ENCODE data around the gene GALNT16. TPM values are rescaled to one million over a fixed set of nuclear protein-coding genes. Genes with fewer than 3 reads are reported as not detected.

Gene GALNT16
- total RNA-seq, 1 experiment from 2014 or later, result 8.6 TPM

DNA sequence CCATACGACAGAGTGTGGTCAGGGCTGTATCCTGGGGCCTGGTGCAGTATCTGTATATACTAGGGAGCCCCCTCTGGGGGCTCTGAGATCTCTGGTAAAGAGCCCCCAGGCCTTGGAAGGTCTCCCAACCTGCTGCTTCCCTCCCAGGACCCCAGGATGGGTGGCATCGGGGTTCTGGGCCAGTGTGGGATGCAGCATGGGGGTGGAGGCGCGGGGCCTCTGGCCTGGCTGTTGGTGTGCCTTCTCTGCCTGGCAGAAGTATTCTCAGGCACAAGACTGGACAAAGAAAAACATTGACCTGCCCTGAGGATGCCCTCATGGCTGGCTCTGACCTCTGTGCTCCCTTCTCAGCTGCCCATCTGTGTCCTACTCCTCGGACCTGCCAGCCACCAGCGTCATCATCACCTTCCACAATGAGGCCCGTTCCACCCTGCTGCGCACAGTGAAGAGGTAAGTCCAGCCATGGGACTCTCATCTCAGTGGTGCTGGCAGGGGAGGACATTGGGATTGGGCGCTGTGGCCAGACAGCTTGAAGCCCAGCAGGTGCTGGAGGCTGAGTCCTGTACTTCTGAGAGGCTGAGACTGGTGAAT is 64.5 kb downstream of the GALNT16 start:
- DNase-seq, result no peak
- H3K9me3 ChIP-seq (replicated peaks), result no peaks in the 10 kb centered on the region
- H3K27me3 ChIP-seq, result no peaks in the 10 kb centered on the region
- H3K36me3 ChIP-seq, result no peaks in the 10 kb centered on the region
- H3K4me3 ChIP-seq, result no peak overlapping the region
- no peaks in the 10 kb centered on the region for H3K4me1 ChIP-seq
- no peak overlapping the region for H3K27ac ChIP-seq

DNA sequence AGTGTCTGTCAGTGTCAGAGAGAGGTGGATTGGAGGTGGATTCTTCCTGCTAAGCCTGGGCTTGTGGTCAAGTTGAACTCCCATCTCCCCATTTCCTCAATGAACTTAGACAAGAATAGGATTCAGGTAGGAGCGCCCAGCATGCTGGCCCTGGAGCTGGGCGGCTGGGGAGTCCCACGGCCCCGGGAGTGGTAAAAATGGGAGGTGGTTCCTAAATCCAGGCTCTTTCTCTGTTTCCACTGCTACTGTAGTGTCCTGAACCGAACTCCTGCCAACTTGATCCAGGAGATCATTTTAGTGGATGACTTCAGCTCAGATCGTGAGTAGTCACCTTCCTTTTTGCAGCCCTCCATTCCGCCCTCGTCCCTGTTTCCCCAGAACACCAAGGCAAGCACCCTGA is 65.1 kb downstream of the GALNT16 start:
- Histone ChIP-seq H3K36me3 (no peaks in the 10 kb centered on the region), H3K4me3 (no peak overlapping the region), H3K27me3 (no peaks in the 10 kb centered on the region), H3K27ac (no peak overlapping the region), H3K9me3 (replicated peaks) (no peaks in the 10 kb centered on the region), H3K4me1 (no peaks in the 10 kb centered on the region)
- DNase-seq, result no peak

DNA sequence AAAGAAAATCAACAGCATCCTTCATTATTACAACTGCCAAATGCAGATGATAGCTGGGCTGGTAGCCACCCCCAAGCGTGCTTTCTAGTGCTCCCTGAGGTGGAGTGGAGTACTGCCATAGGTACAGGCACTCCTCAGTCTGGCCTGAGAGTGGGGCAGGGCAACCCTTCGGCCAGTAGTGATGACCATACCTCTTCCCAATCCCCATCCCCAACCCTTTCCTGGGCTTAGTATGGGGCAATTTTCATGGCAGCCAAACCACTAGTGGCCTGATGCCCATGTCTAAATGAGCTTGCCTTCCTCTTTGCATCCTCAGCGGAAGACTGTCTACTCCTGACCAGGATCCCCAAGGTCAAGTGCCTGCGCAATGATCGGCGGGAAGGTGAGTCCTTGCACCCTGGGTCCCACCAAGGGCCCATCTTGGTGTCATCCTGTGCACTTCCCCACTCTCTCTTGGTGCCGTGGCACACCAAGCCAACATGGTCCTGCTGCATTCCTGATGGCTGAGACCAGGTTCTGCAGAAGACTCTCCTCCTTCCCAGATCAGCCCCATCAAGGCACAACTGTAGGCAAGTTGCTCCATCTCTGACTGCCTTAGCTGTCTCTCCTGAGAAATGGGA is 65.8 kb downstream of the GALNT16 start:
- H3K4me1 ChIP-seq, result no peaks in the 10 kb centered on the region
- no peak overlapping the region for H3K27ac ChIP-seq
- H3K9me3 ChIP-seq (replicated peaks), result no peaks in the 10 kb centered on the region
- H3K36me3 ChIP-seq, result no peaks in the 10 kb centered on the region
- H3K27me3 ChIP-seq, result no peaks in the 10 kb centered on the region
- DNase-seq, result no peak
- H3K4me3 ChIP-seq, result no peak overlapping the region

DNA sequence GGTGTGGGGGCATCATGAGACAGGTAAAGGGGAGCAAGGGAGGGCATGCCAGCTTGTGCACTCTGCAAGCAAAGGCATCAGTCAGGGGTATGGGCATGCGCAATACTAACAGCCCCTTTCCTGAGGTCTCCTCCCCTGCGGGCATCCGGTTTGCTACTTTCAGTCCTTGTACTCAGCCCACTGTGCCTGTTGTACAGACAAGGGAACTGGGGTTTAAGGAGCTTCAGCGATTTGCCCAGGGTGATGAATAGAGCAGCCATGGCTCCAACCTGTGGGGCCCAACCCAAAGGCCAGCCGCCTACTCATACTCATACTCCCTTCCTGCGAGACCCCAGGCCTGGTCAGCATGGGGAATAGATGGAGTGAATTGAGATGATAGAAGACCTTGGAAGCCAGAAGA is 66.7 kb downstream of the GALNT16 start:
- no peaks in the 10 kb centered on the region for H3K4me1 ChIP-seq
- H3K27ac ChIP-seq, result no peak overlapping the region
- no peaks in the 10 kb centered on the region for H3K36me3 ChIP-seq
- no peak for DNase-seq
- no peaks in the 10 kb centered on the region for H3K9me3 ChIP-seq (replicated peaks)
- H3K27me3 ChIP-seq, result no peaks in the 10 kb centered on the region
- H3K4me3 ChIP-seq, result no peak overlapping the region

DNA sequence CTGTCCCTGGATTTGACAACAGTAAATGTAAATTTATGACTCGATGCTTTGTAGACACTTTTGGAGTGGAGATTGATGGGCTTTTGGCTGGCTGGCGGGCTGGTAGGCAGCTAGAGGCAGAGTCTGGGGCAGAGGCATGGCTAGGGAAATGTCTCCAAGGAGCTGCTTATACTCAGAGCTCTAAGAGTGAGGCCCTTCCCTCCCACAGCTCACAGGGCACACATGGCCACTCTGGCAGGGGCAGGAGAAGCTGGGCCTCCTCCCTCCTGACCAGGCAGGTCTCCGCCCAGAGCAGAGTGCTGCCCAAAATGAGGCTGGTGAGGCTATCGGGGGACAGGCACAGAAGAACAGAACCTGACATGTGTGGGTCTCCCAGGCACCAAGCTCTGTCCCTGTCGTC is 67.5 kb downstream of the GALNT16 start:
- H3K27ac ChIP-seq, result no peak overlapping the region
- DNase-seq, result no peak
- no peaks in the 10 kb centered on the region for H3K36me3 ChIP-seq
- H3K9me3 ChIP-seq (replicated peaks), result no peaks in the 10 kb centered on the region
- H3K4me3 ChIP-seq, result no peak overlapping the region
- no peaks in the 10 kb centered on the region for H3K27me3 ChIP-seq
- H3K4me1 ChIP-seq, result no peaks in the 10 kb centered on the region

DNA sequence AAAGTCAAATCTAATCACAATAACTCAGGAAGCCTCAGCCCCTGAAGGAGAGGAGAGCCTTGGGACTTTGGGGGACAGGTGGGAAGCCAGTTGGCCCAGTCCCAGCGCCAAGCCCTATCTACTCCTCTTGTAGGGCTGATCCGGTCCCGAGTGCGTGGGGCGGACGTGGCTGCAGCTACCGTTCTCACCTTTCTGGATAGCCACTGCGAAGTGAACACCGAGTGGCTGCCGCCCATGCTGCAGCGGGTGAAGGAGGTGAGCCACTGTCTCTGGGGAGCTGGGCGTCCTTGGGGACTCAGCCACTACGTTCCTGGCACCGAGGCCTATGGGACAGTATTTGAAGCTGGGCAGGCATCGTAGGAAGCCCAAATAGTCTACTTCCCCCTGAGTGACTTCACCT is 68.4 kb downstream of the GALNT16 start:
- DNase-seq, result no peak
- H3K9me3 ChIP-seq (replicated peaks), result no peaks in the 10 kb centered on the region
- no peak overlapping the region for H3K4me3 ChIP-seq
- H3K27me3 ChIP-seq, result no peaks in the 10 kb centered on the region
- no peaks in the 10 kb centered on the region for H3K36me3 ChIP-seq
- no peak overlapping the region for H3K27ac ChIP-seq
- no peaks in the 10 kb centered on the region for H3K4me1 ChIP-seq

DNA sequence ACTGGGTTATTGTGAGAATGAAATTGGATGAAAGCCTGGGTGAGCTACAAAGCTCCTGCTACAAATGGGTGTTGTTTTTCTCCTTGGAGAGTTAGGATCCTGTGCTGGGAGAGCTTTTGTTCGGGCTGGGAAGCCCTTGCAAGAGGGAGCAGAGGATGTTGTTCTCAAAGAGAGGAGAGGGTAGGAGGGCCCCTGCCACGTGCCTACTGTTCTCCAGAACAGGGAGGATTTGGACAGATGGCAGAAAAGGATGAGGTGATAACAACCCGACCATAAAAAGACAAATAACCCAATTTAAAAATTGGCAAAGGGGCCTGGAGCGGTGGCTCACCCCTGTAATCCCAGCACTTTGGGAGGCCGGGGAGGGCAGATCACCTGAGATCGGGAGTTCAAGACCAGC is 68.8 kb downstream of the GALNT16 start:
- no peak for DNase-seq
- Histone ChIP-seq H3K27me3 (no peaks in the 10 kb centered on the region), H3K27ac (no peak overlapping the region), H3K4me3 (no peak overlapping the region), H3K36me3 (no peaks in the 10 kb centered on the region), H3K4me1 (no peaks in the 10 kb centered on the region), H3K9me3 (replicated peaks) (no peaks in the 10 kb centered on the region)

DNA sequence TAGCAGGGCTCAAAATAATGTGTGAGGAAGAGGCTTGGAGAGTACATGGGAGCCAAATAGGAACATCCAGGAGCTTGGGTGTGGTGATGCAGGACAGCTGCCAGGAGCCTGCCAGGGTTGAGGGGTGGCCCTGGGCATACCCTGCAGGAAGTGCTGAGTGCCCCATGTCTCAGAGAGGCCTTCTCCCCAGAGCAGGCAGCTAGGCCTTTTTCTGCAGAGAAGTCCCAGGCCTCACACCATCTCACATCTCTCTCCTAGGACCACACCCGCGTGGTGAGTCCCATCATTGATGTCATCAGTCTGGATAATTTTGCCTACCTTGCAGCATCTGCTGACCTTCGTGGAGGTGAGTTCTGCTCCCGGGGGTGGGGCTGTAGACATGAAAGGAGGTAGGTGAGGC is 71.2 kb downstream of the GALNT16 start:
- DNase-seq, result no peak
- Histone ChIP-seq H3K9me3 (replicated peaks) (no peaks in the 10 kb centered on the region), H3K36me3 (no peaks in the 10 kb centered on the region), H3K4me3 (no peak overlapping the region), H3K27ac (no peak overlapping the region), H3K27me3 (no peaks in the 10 kb centered on the region), H3K4me1 (no peaks in the 10 kb centered on the region)

DNA sequence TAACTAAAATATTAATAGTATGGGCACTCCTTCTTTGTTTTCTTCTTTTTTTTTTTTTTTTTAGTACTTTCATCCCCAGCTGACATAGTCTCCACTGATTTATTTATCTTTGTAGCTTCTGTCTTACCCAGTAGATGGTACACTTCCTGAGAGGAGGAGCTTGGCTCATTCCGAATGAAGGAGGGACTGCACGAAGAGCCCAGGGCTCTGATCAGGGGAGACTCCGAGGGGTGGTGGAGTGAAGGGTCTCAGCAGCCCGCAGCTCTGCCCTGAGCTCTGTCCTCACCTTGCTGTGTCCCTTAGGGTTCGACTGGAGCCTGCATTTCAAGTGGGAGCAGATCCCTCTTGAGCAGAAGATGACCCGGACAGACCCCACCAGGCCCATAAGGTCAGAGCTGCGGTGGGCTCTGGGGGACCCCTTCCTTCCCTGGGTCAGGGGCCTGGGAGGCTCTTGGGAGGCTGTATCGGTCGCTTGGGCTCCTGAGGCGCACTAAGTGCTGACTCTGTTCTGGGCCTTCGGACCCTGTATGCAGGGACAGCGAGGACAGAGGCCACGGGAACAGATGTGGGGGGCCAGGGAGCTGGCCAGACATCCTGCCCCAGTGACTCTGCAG is 72.9 kb downstream of the GALNT16 start:
- no peak for DNase-seq
- H3K4me3 ChIP-seq, result no peak overlapping the region
- H3K4me1 ChIP-seq, result no peaks in the 10 kb centered on the region
- no peak overlapping the region for H3K27ac ChIP-seq
- H3K27me3 ChIP-seq, result no peaks in the 10 kb centered on the region
- no peaks in the 10 kb centered on the region for H3K36me3 ChIP-seq
- no peaks in the 10 kb centered on the region for H3K9me3 ChIP-seq (replicated peaks)

DNA sequence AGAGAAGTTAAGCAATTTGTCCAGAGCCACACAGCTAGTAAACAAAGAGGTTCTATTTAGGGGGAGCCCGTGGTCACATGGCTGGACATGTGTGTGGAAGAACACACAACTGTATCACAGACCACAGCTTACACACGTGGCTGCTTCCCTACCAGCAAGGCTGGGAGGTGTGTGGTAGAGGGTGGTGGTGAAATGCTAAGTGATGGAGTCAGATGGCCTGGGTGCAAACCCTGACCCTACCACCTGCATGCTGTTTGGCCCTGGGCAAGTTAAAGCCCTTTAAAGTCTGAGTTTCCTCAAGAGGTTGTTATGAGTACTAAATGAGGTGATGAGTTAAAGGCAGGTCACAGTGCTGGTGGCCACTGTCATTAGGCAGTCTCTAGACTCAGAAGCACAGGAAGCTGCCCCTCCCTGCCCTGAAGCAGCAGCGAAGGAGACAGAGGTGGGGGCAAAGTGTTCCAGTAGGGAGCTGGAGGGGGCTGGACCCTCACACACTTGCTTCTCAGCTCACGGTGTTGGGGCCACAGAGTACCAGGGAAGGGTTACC is 73.9 kb downstream of the GALNT16 start:
- Histone ChIP-seq H3K4me1 (no peaks in the 10 kb centered on the region), H3K4me3 (no peak overlapping the region), H3K9me3 (replicated peaks) (no peaks in the 10 kb centered on the region), H3K36me3 (no peaks in the 10 kb centered on the region), H3K27me3 (no peaks in the 10 kb centered on the region), H3K27ac (no peak overlapping the region)
- DNase-seq, result no peak

DNA sequence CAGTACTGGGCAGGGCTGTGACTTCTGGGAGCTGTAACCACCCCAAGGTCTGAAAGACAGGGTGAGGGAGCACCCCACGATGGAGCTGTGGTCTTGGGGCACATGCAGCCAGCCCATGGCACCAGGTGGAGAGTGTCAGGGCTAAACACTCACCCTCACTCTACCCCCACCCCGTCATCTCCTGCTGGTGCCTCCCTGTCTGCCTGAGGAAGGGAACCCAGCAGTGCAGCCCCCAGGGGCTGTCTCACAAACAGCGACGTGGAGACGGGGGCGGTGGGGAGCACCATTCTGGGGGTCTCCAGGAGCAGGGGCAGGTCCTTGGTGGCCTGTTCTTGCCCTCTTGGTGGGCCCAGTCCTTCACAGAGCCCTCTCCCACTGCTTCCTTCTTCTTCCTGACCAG is 74.6 kb downstream of the GALNT16 start:
- no peaks in the 10 kb centered on the region for H3K4me1 ChIP-seq
- no peak for DNase-seq
- H3K9me3 ChIP-seq (replicated peaks), result no peaks in the 10 kb centered on the region
- no peak overlapping the region for H3K4me3 ChIP-seq
- H3K27ac ChIP-seq, result no peak overlapping the region
- no peaks in the 10 kb centered on the region for H3K27me3 ChIP-seq
- no peaks in the 10 kb centered on the region for H3K36me3 ChIP-seq

DNA sequence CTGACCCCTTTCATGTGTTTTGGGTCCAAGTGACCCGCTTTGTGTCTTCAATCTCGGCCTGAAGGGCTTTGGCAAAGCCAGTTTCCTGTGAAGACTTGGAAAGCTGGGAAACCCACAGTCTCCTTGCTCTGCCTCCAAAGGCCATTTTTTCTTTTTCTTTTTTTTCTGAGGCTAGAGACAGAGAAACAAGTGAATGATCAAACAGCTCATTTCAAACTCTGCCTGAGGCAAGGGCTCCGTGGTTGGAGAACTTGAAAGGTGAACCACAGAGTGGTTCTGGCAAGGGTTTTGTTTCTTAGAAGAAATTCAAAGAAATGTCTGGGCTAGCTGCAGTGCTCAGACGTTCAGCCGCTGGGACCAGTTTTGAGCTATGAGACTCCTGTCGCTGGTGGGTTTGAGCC is 75.4 kb downstream of the GALNT16 start:
- Histone ChIP-seq H3K9me3 (replicated peaks) (no peaks in the 10 kb centered on the region), H3K4me1 (no peaks in the 10 kb centered on the region), H3K27me3 (no peaks in the 10 kb centered on the region), H3K27ac (no peak overlapping the region), H3K36me3 (no peaks in the 10 kb centered on the region), H3K4me3 (no peak overlapping the region)
- no peak for DNase-seq

DNA sequence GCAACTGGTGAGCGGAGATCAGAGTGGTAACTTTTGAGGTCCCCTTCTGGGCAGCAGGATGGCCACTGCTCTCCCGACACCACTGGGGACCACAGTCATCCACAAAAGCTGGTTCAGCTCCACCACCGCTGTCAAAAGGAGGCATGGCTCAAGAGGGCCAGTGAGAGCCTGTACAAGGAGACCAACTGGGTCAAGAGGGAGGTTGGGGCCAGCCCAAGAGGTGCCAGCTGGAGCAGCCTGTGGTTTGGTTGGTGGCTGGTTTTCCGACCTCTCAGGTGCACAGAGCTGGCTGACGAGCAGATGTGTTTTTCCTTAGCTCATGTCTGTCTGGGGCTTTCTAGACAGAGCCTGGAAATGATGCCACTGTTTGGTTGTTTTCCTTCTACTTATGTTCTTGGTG is 78.0 kb downstream of the GALNT16 start:
- no peak overlapping the region for H3K27ac ChIP-seq
- no peak overlapping the region for H3K4me3 ChIP-seq
- DNase-seq, result no peak
- no peaks in the 10 kb centered on the region for H3K36me3 ChIP-seq
- no peaks in the 10 kb centered on the region for H3K4me1 ChIP-seq
- H3K9me3 ChIP-seq (replicated peaks), result no peaks in the 10 kb centered on the region
- no peaks in the 10 kb centered on the region for H3K27me3 ChIP-seq

DNA sequence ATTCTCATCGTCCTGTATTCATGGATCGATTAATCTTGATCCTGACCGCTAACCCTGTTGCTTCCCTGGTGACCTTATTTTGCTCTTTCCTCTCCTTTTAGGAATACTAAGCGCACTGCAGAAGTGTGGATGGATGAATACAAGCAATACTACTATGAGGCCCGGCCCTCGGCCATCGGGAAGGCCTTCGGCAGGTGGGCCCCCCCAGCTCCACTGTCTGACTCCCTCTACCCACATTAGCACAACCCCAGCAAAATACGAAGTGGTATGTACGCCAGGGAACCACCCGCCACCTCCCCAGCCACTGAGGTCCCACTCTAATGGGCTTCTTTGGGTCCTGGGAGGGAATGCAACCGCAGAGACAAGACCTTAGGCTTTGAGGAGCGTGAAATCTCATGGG is 79.5 kb downstream of the GALNT16 start:
- no peaks in the 10 kb centered on the region for H3K36me3 ChIP-seq
- H3K9me3 ChIP-seq (replicated peaks), result no peaks in the 10 kb centered on the region
- DNase-seq, result no peak
- no peak overlapping the region for H3K27ac ChIP-seq
- no peak overlapping the region for H3K4me3 ChIP-seq
- H3K27me3 ChIP-seq, result no peaks in the 10 kb centered on the region
- no peaks in the 10 kb centered on the region for H3K4me1 ChIP-seq

DNA sequence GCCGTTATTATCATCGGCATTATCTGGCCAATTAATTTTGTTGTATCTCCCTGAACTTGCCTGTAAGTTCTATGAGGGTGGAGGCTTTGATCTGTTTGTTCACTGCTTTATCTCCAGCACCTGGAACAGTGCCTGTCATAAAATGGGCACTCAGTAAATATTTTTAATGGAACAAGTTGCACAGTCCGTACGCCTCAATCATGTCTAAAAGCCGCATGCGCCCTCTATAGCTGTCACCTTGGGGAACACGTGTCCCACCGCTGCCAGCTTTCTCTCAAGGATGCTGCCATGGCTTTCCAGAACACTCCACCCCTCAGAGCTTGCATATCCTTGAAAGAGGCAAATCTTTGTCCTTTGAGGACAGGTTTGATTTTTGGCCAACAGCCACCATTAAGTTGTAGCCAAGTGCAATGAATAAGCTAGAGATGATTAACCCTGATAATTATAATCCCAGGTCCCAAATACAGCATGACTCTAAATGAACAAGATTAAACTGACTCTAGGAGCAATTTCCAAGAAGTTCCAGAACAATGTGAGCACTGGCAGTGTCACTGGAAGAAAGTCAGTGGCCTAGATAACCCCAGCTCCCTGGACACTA is 83.1 kb downstream of the GALNT16 start:
- H3K9me3 ChIP-seq (replicated peaks), result no peaks in the 10 kb centered on the region
- H3K4me1 ChIP-seq, result no peaks in the 10 kb centered on the region
- no peak for DNase-seq
- no peak overlapping the region for H3K27ac ChIP-seq
- no peak overlapping the region for H3K4me3 ChIP-seq
- no peaks in the 10 kb centered on the region for H3K36me3 ChIP-seq
- H3K27me3 ChIP-seq, result no peaks in the 10 kb centered on the region

Measured in SJCRH30 (cell line).